Measurements from ENCODE around the gene FLNB. TPM values are rescaled to one million over a fixed set of nuclear protein-coding genes. Genes with fewer than 3 reads are reported as not detected.

The FLNB gene
- total and polyA plus RNA-seq, 2 of the 13 experiments (the other 11 are each of a cell fraction or from before 2014, with no cell fraction given) = 106 to 130 TPM

DNA sequence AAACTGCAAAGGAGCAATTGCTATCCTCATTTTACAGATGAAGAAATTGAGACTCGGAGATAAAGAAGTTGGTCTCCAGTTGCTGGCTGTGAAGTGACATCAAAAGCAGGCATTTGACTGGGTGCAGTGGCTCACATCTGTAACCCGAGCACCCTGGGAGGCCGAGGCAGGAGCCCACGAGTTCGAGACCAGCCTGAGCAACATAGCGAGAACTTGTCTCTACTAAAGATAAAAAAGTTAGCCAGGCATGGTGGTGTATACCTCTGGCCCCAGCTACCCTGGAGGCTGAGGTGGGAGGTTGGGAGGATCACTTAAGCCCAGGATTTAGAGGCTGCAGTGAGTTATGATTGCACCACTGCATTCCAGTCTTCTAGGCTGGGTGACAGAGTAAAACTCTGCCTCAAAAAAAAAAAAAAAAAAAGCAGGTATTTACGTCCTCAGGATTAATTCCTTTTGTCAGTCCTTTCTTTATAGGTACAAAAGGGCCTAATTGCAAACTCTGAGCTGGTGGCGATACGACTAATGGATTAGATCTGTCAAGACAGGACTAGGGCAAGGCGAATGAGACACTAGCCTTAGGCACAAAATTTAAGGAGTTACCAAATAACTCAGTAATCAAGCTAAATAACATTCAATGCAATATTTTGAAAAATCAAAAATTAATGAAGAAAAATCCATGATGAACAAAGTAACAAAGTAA is 208.4 kb downstream of the FLNB start:
- ChIA-PET CTCF (ENCODE audit: low intra/inter-chr PET ratio, low total read pairs) (interaction anchor here (0.6 to 2.5 kb wide), 4 partner anchors 29 to 103 kb away, joined by 3 to 59 read pairs (median 6); no protein-coding TSS in a partner anchor), POLR2A (interaction anchor here (0.8 to 1.7 kb wide), 5 partner anchors 14 to 90 kb away, joined by 3 to 15 read pairs (median 4); partner anchors contain the start of genes HTD2 and RPP14)
- FAIRE-seq (no peak), DNase-seq (ENCODE audit: low spot score) (no peak), ATAC-seq (no peak)
- no TSS peak for BruUV-seq (replicated peaks)
- TF ChIP-seq ZNF749 (CRISPR knock-in tag; IDR thresholded peaks at IDR 0.05; ENCODE audit: borderline replicate concordance) (no peak), ZNF230 (CRISPR knock-in tag; IDR thresholded peaks at IDR 0.05) (no peak), ADNP (CRISPR knock-in tag; IDR thresholded peaks at IDR 0.05) (no peak), ZNF367 (CRISPR knock-in tag; IDR thresholded peaks at IDR 0.05; ENCODE audit: borderline replicate concordance) (no peak), ATF7 (IDR thresholded peaks at IDR 0.05) (no peak), ATF7 (CRISPR knock-in tag; IDR thresholded peaks at IDR 0.05) (no peak), ZNF724P (CRISPR knock-in tag; IDR thresholded peaks at IDR 0.05; ENCODE audit: borderline replicate concordance) (no peak), FOXK1 (CRISPR knock-in tag; IDR thresholded peaks at IDR 0.05; ENCODE audit: borderline replicate concordance, low read depth) (no peak), REL (CRISPR knock-in tag; conservative IDR thresholded peaks at IDR 0.05) (no peak), ZNF629 (CRISPR knock-in tag; conservative IDR thresholded peaks at IDR 0.05) (no peak), TEAD3 (CRISPR knock-in tag; optimal IDR thresholded peaks at IDR 0.05; ENCODE audit: borderline replicate concordance) (no peak), HNRNPL (IDR thresholded peaks at IDR 0.05; ENCODE audit: low read depth, low read length) (no peak), KDM6A (CRISPR knock-in tag; IDR thresholded peaks at IDR 0.05; ENCODE audit: low read depth) (no peak), ZBTB38 (CRISPR knock-in tag; IDR thresholded peaks at IDR 0.05) (no peak), MTA1 (CRISPR knock-in tag; IDR thresholded peaks at IDR 0.05; ENCODE audit: borderline replicate concordance) (no peak), ZMYM4 (CRISPR knock-in tag; IDR thresholded peaks at IDR 0.05) (no peak)
- TF ChIP-seq, protein P1, sequence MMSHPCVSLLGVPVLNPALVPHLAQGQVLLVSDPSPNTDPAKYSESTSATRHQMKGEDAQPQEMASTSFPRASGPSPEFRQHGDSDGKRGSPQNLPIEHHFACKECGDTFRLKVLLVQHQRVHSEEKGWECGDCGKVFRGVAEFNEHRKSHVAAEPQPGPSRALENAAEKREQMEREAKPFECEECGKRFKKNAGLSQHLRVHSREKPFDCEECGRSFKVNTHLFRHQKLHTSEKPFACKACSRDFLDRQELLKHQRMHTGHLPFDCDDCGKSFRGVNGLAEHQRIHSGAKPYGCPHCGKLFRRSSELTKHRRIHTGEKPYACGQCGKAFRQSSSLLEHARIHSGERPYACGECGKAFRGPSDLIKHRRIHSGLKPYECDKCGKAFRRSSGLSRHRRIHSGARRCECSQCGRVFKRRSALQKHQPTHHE (CRISPR knock-in tag; IDR thresholded peaks at IDR 0.05; ENCODE audit: borderline replicate concordance) = no peak
- TF ChIP-seq, protein P2, sequence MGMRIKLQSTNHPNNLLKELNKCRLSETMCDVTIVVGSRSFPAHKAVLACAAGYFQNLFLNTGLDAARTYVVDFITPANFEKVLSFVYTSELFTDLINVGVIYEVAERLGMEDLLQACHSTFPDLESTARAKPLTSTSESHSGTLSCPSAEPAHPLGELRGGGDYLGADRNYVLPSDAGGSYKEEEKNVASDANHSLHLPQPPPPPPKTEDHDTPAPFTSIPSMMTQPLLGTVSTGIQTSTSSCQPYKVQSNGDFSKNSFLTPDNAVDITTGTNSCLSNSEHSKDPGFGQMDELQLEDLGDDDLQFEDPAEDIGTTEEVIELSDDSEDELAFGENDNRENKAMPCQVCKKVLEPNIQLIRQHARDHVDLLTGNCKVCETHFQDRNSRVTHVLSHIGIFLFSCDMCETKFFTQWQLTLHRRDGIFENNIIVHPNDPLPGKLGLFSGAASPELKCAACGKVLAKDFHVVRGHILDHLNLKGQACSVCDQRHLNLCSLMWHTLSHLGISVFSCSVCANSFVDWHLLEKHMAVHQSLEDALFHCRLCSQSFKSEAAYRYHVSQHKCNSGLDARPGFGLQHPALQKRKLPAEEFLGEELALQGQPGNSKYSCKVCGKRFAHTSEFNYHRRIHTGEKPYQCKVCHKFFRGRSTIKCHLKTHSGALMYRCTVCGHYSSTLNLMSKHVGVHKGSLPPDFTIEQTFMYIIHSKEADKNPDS (CRISPR knock-in tag; IDR thresholded peaks at IDR 0.05) = no peak
- TF ChIP-seq, protein P3, sequence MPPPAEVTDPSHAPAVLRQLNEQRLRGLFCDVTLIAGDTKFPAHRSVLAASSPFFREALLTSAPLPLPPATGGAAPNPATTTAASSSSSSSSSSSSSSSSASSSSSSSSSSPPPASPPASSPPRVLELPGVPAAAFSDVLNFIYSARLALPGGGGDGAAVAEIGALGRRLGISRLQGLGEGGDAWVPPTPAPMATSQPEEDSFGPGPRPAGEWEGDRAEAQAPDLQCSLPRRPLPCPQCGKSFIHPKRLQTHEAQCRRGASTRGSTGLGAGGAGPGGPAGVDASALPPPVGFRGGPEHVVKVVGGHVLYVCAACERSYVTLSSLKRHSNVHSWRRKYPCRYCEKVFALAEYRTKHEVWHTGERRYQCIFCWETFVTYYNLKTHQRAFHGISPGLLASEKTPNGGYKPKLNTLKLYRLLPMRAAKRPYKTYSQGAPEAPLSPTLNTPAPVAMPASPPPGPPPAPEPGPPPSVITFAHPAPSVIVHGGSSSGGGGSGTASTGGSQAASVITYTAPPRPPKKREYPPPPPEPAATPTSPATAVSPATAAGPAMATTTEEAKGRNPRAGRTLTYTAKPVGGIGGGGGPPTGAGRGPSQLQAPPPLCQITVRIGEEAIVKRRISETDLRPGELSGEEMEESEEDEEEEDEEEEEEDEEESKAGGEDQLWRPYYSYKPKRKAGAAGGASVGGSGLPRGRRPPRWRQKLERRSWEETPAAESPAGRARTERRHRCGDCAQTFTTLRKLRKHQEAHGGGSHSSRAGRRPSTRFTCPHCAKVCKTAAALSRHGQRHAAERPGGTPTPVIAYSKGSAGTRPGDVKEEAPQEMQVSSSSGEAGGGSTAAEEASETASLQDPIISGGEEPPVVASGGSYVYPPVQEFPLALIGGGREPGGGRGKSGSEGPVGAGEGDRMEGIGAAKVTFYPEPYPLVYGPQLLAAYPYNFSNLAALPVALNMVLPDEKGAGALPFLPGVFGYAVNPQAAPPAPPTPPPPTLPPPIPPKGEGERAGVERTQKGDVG (CRISPR knock-in tag; IDR thresholded peaks at IDR 0.05; ENCODE audit: borderline replicate concordance) = no peak
- Histone ChIP-seq H3K9ac (ENCODE audit: insufficient read depth, low read depth, low read length) (no peak overlapping the region), H3K9me3 (ENCODE audit: low read length) (no peaks in the 10 kb centered on the region), H3K4me1 (ENCODE audit: insufficient read depth, low read length) (peaks cover 68% of the 10 kb centered on the region), H2AFZ (ENCODE audit: low read length) (no peak overlapping the region), H3K4me3 (replicated peaks in 1 of 3; ENCODE audit: insufficient read depth in 1 of 3, low read depth in 2 of 3, low read length in 3 of 3) (no peak overlapping the region), H3K27me3 (ENCODE audit: control insufficient read depth in 1 of 2, insufficient read depth in 2 of 2, low read length in 2 of 2) (no peaks in the 10 kb centered on the region), H3K36me3 (replicated peaks in 1 of 2; ENCODE audit: control insufficient read depth in 1 of 2, insufficient read depth in 2 of 2, low read length in 2 of 2) (no peaks in the 10 kb centered on the region), H3K4me2 (ENCODE audit: low read depth, low read length) (peak overlapping the region; percentile 64; the same call in 1 of the 2 replicates), H4K20me1 (ENCODE audit: insufficient read depth, low read length) (no peaks in the 10 kb centered on the region), H3K27ac (ENCODE audit: extremely low read length, insufficient read depth, low read length) (no peak overlapping the region), H3K79me2 (ENCODE audit: insufficient read depth, low read length) (no peaks in the 10 kb centered on the region)
- in situ Hi-C loops (cut with HindIII; ENCODE audit: extremely low pct_ligation_motif_present, low pct_unique_long_range_greater_than_20kb) (loop anchor here (5.0 kb wide), 1 partner anchor 34 kb away; no protein-coding TSS in a partner anchor), intact Hi-C loops (cut with micrococcal nuclease; ENCODE audit: unreplicated experiment) (loop anchor here (1.0 kb wide), 4 partner anchors 23 to 84 kb away; no protein-coding TSS in a partner anchor)
- WGBS (ENCODE audit: low lambda C conversion rate) = 79% methylated on average over 10 of the region's 10 CpGs
